GM18526 (cell line): ENCODE measurements around the gene UNC13A.

Experiments used
- POLR2A ChIP-seq: IDR thresholded peaks from 3 replicates; pipeline ENCODE4 v1.6.1; 2011; ENCODE audit not compliant: insufficient read length; ENCODE audit errors: extremely low read depth

UNC13A gene

GRCh38 chr19:17557466-17557865 lies 130.7 kb downstream of the UNC13A start:
- no peak for TF ChIP-seq POLR2A

DNA sequence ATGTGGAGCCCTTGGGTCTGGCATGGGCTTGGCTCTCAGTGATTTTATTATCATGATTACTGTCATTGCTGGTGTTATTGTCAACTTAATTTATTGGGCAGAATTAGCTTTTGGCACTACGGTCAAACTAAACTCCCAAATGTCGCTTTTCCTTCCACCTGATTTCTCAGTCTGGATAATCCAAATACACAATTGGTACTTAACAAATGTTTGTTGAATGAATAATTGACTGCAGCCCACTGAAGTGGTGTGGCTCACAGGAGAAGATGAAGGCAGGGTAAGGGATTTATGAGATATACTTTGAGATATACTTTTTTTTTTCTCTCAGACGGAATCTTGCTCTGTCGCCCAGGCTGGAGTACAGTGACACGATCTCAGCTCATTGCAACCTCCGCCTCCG lies 131.2 kb downstream of the UNC13A start:
- TF ChIP-seq POLR2A, result no peak

- no peak for TF ChIP-seq POLR2A
These were observed 132.0 kb downstream of the UNC13A start for GRCh38 chr19:17555929-17556813.

DNA sequence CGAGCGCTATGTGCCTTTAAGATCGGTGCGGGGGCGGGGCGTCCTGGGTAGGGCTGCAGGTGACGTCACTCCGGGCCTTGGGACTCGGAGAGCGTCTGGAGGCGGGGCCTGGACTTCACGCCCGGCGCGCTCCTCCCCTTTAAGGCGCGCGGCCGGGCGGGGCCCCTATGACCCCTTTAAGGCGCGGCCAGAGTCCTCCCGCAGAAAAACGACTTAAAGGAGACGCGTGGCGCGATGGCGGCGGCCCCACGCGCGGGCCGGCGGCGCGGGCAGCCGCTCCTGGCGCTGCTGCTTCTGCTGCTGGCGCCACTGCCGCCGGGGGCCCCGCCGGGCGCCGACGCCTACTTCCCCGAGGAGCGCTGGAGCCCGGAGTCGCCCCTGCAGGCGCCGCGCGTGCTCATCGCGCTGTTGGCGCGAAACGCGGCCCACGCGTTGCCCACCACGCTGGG lies 132.7 kb downstream of the UNC13A start, which contains the start of gene COLGALT1:
COLGALT1 (plus strand) TSS at position 170 of the 449 bp plus-strand sequence; CDS start at position 235, 65 bp downstream.
- TF ChIP-seq POLR2A, result no peak

- TF ChIP-seq POLR2A, result no peak
These were observed 133.1 kb downstream of the UNC13A start for GRCh38 chr19:17554968-17555479.

DNA sequence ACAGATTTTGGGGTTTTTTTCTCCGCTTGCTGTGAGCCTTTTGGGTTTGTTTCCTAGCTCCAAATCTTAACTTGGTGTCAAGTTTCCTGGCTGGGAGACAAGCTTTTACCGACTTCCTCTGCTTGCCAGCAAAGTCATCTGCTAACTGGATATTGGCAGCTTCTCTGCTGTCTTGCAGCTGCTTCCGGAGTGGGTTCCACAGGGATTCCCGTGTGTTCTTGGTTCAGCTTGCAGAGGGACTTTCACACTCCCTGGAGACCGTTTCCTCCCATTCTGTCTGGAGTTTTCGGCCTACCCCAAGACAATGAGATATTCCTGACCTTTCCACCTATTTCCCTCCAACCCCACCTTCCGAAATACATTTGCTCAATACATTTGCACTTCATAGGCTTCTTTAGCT lies 134.9 kb downstream of the UNC13A start:
- no peak for TF ChIP-seq POLR2A
